Left ventricle myocardium inferior (tissue), 1 donor: ENCODE measurements around the gene LILRB2. TPM values are rescaled to one million over a fixed set of nuclear protein-coding genes. Genes with fewer than 3 reads are reported as not detected.
"Not testable (repeated sequence)": the region's sequence is repeated elsewhere in the genome, so short reads cannot be mapped to it uniquely, and the experiment has no call there.

ENCODE experiments used
- DNase-seq: peaks from one replicate; pipeline ENCODE4 v3.0.0-alpha.2; 2020
- H3K27ac ChIP-seq: fragments of 200-600 bp; replicated peaks from 2 replicates; pipeline ENCODE4 v1.8.0; 2021
- H3K27me3 ChIP-seq: fragments of 200-600 bp; 2 replicates; pipeline ENCODE4 v1.8.0; 2021; ENCODE audit warnings: low read depth
- H3K36me3 ChIP-seq: fragments of 200-600 bp; 2 replicates; pipeline ENCODE4 v1.8.0; 2021
- H3K4me1 ChIP-seq: fragments of 200-600 bp; 2 replicates; pipeline ENCODE4 v1.8.0; 2021
- H3K4me3 ChIP-seq: fragments of 200-600 bp; 2 replicates; pipeline ENCODE4 v1.8.0; 2021; ENCODE audit warnings: mild to moderate bottlenecking, moderate library complexity
- H3K9me3 ChIP-seq: fragments of 200-600 bp; replicated peaks from 2 replicates; pipeline ENCODE4 v1.8.0; 2021
- intact Hi-C: fragments of 100-400 bp; cut with micrococcal nuclease; formaldehyde crosslinking; loops from one replicate; pipeline ENCODE4 v1.11.0; 2022
- total RNA-seq: library from RNA; stranded (reverse); fragmentation: NEBNext Ultra II Directional; extraction: Animal tissue kit (Norgen Biotek cat#: 25700); gene quantifications from one replicate; pipeline ENCODE4 v1.2.1, GENCODE V29; 2021
- TF ChIP-seq, protein P1 (sequence below): fragments of 200-600 bp; IDR thresholded peaks from 2 replicates; pipeline ENCODE4 v1.8.0; 2021; ENCODE audit warnings: antibody characterized with exemption, mild to moderate bottlenecking, borderline replicate concordance
- donor health status: DM: no; HTN: yes; CAD: no; lungs with severe emphysema.

LILRB2 gene
- total RNA-seq, 1 donor from 2014 or later: 1.7 TPM

DNA sequence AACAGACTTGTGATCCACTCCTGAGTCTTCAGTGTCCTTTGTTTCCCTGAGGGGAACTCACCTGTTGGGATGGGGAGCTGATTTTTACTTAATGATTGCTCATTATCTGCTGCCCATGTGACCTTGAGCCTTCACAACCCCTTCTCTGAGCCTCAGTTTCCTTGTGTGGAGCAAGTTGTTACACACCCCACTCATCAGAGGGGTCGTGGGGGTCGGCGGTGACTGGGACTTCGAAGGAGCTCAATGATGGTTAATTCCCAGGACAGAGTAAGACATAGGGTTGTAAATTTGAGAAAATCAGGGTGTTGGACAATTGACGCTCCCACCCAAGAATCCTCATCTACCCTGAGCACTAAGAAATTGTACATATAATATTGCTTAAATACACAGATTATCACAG is 18.6 kb upstream of the LILRB2 start:
- intact Hi-C loops: no loop called here
- no peaks in the 10 kb centered on the region for H3K36me3 ChIP-seq
- H3K27ac ChIP-seq: no peak overlapping the region
- H3K9me3 ChIP-seq: no peaks in the 10 kb centered on the region
- no peak overlapping the region for H3K4me3 ChIP-seq
- no peaks in the 10 kb centered on the region for H3K4me1 ChIP-seq
- DNase-seq: no peak
- TF ChIP-seq, protein P1, sequence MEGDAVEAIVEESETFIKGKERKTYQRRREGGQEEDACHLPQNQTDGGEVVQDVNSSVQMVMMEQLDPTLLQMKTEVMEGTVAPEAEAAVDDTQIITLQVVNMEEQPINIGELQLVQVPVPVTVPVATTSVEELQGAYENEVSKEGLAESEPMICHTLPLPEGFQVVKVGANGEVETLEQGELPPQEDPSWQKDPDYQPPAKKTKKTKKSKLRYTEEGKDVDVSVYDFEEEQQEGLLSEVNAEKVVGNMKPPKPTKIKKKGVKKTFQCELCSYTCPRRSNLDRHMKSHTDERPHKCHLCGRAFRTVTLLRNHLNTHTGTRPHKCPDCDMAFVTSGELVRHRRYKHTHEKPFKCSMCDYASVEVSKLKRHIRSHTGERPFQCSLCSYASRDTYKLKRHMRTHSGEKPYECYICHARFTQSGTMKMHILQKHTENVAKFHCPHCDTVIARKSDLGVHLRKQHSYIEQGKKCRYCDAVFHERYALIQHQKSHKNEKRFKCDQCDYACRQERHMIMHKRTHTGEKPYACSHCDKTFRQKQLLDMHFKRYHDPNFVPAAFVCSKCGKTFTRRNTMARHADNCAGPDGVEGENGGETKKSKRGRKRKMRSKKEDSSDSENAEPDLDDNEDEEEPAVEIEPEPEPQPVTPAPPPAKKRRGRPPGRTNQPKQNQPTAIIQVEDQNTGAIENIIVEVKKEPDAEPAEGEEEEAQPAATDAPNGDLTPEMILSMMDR: no peak
- peaks cover 42% of the 10 kb centered on the region for H3K27me3 ChIP-seq

DNA sequence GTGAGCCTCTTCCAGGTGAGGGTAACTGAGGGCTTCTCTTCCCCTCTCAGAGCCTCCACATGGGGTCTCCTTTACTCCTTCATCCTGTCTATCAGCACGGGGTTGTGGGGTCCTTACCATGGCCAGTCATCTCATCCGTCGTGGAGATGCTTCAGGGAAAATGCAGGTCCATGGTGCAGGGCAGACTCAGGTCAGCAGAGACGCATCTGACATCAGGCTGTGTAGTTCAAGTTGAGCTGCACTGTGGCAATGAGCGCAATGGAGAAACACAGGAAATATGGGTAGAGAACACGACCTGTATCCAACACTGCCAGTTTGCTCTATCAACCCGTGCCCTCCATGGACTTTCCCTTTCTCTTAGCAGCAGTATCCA is 18.2 kb upstream of the LILRB2 start:
- no peaks in the 10 kb centered on the region for H3K4me1 ChIP-seq
- no peak overlapping the region for H3K4me3 ChIP-seq
- no peak overlapping the region for H3K27ac ChIP-seq
- no peaks in the 10 kb centered on the region for H3K9me3 ChIP-seq
- H3K27me3 ChIP-seq: peaks cover 46% of the 10 kb centered on the region
- H3K36me3 ChIP-seq: no peaks in the 10 kb centered on the region
- TF ChIP-seq, protein P1: no peak
- no peak for DNase-seq
- intact Hi-C loops: no loop called here

DNA sequence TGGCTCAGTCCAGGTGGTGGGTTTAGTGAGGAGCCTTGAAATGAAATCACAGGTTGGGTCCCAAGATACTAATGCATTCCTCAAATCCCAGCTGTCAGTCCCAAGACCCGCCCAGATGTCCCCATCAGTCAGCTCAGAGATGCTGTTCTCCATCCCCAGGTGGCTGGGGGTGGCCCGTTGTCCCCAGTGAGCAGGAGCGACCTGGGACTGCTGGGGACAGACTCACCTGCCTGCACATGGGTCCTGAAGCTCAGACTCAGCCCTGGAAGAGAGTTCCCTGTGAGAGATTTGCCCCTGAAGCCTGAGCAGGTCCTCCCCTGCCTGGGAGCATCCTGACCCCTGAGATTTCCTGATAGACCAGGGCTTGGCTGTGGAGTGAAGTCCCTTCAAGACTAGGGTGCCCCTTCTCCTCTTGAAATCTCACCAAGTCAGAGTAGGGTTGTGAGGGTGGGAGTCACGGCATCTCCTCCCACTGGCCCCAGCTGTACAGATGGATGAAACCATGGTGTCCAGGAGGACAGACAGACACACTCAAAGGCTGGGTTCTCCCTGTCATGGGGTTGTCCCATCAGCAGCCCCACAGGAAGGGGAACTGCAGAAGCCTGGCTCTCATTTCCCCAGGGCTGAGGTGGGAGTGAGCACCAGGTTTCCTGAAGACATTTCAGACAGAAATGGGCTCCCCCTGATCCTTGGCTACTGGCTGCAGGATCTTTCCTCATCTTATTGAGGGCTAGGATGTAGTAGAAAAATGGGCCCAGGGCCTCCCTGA is 17.6 kb upstream of the LILRB2 start:
- intact Hi-C loops: no loop called here
- no peaks in the 10 kb centered on the region for H3K36me3 ChIP-seq
- DNase-seq: no peak
- no peak overlapping the region for H3K4me3 ChIP-seq
- TF ChIP-seq, protein P1: no peak
- H3K27ac ChIP-seq: no peak overlapping the region
- H3K9me3 ChIP-seq: no peaks in the 10 kb centered on the region
- no peaks in the 10 kb centered on the region for H3K4me1 ChIP-seq
- H3K27me3 ChIP-seq: peaks cover 51% of the 10 kb centered on the region

DNA sequence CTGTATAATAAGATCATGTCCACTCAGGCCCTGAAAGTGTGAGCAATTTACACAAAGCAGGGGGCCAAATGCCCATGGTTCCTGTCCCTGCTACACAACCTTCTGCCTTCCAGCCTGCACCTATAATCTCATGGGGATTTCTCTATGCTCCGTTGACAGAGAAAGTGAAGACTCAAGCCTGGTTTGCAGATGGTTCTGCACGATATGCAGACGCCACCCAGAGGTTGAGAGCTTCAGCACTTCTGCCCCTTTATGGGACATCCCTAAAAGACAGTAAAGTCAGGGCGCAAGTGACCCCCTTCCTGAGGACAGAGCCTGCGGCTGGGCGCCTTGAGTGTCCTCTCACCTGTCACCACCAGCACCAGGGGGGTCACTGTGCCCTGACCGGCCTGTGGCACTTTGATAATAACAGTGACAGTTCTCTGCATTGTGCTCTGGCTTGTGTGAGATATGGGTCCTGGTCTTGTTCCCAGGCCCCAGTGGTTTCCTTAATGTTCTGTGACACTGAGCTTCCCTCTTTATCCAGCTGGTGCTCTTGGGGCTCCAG is 16.9 kb upstream of the LILRB2 start:
- no peak overlapping the region for H3K4me3 ChIP-seq
- DNase-seq: no peak
- no peaks in the 10 kb centered on the region for H3K9me3 ChIP-seq
- no peak overlapping the region for H3K27ac ChIP-seq
- no peaks in the 10 kb centered on the region for H3K4me1 ChIP-seq
- no peaks in the 10 kb centered on the region for H3K36me3 ChIP-seq
- TF ChIP-seq, protein P1: no peak
- intact Hi-C loops: no loop called here
- H3K27me3 ChIP-seq: peaks cover 55% of the 10 kb centered on the region

DNA sequence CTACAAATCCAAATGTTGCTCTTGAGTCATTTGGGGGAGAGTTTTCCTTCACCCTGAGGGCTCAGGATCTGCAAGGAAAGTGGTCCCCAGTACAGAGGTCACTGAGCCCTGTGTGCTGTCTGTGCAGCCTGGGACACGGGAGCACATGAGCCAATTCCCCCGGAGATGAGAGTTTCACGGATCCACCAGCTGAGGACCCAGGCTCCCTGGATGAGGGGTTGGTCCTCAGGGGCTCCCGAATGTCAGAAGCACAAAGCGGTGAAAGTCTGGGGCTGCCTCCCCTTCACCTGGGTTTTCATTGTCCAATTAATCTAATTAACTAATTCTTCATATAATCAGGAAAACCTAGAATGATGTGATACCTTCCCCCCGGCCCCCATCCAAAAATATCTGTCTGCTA is 13.6 kb upstream of the LILRB2 start:
- H3K27me3 ChIP-seq: peaks cover 84% of the 10 kb centered on the region

DNA sequence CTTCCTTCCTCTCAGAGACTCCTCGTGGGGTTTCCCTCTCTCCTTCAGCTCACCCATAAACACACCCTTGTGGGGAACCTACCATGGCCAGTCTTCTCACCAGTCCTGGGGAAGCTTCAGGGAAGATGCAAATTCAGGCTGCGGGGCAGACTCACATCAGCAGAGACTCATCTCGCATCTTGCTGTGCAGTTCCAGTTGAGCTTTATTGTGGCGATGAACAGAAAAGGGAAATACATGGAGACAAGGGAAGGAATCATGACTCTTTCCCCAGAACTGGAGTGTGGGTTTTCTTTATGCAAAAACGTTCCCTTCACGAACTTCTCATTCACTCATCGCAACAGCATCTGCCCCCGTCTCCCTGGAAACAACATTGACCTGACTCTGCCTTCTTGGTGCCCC is 8.2 kb upstream of the LILRB2 start:
- H3K27me3 ChIP-seq: peaks cover 61% of the 10 kb centered on the region
- intact Hi-C loops, H3K36me3 ChIP-seq, DNase-seq, H3K27ac ChIP-seq, H3K4me1 ChIP-seq, H3K9me3 ChIP-seq, H3K4me3 ChIP-seq: not testable (repeated sequence)

More for the DNA sequence above, 13.6 kb upstream of the LILRB2 start:
- TF ChIP-seq, protein P1: no peak
- intact Hi-C loops: no loop called here
- no peaks in the 10 kb centered on the region for H3K4me1 ChIP-seq
- H3K4me3 ChIP-seq: no peak overlapping the region
- no peaks in the 10 kb centered on the region for H3K36me3 ChIP-seq
- H3K9me3 ChIP-seq: no peaks in the 10 kb centered on the region
- no peak overlapping the region for H3K27ac ChIP-seq
- DNase-seq: no peak
